Left forelimb (tissue), 1 donor: ENCODE data around the gene USP9Y.
A peak's percentile ranks its signal among the peaks of the same experiment; 100 is the strongest.
"Not testable (repeated sequence)": the region's sequence is repeated elsewhere in the genome, so short reads cannot be mapped to it uniquely, and the experiment has no call there.

ENCODE experiments used
- DNase-seq: peaks from one replicate; pipeline ENCODE4 v3.0.0-alpha.2; 2018; ENCODE audit warnings: low spot score

The USP9Y gene, protein sequence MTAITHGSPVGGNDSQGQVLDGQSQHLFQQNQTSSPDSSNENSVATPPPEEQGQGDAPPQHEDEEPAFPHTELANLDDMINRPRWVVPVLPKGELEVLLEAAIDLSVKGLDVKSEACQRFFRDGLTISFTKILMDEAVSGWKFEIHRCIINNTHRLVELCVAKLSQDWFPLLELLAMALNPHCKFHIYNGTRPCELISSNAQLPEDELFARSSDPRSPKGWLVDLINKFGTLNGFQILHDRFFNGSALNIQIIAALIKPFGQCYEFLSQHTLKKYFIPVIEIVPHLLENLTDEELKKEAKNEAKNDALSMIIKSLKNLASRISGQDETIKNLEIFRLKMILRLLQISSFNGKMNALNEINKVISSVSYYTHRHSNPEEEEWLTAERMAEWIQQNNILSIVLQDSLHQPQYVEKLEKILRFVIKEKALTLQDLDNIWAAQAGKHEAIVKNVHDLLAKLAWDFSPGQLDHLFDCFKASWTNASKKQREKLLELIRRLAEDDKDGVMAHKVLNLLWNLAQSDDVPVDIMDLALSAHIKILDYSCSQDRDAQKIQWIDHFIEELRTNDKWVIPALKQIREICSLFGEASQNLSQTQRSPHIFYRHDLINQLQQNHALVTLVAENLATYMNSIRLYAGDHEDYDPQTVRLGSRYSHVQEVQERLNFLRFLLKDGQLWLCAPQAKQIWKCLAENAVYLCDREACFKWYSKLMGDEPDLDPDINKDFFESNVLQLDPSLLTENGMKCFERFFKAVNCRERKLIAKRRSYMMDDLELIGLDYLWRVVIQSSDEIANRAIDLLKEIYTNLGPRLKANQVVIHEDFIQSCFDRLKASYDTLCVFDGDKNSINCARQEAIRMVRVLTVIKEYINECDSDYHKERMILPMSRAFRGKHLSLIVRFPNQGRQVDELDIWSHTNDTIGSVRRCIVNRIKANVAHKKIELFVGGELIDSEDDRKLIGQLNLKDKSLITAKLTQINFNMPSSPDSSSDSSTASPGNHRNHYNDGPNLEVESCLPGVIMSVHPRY (N-terminal part only)

DNA sequence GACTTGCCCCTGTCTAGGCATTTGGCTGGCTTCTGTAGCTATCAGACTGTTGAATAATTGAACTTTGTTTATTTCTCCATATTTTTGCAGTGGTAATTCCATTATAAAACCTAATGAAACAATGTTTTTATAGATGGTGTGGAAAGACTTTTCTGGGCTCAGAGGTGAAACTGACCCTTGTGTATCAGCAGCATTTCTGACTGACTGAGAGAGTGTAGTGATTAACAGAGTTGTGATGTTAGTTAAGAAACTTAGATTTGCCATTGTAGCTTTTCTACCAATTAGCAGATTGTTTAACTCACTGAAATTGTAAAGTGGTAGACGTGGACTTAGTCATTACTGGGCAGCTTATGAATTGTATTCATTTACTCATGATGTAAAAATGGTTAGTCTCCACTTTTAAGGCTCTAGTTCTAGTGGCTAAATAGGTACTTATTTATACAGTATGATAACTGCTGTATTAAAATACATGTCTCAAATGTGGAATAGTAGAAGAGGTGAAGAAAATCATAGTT is at the start of gene USP9Y:
Gene USP9Y (plus strand): TSS at position 51 of the 515 bp plus-strand sequence. CDS start 8,217 bp downstream, outside the sequence.
- DNase-seq = no peak

DNA sequence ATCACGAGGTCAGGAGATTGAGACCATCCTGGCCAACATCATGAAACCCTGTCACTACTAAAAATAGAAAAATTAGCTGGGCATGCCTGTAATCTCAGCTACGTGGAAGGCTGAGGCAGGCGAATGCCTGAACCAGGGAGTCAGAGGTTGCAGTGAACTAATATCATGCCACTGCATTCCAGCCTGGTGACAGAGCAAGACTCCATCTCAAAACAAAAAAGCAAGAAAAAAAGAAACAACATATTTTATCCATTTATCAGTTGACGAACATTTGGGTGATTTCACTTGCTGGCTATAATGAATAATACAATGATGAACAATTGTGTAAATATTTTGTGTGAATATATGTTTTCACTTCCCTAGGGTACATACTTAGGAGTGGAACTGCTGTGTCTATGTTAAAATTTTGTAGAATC is 49.4 kb upstream of the USP9Y start:
- DNase-seq = no peak

DNA sequence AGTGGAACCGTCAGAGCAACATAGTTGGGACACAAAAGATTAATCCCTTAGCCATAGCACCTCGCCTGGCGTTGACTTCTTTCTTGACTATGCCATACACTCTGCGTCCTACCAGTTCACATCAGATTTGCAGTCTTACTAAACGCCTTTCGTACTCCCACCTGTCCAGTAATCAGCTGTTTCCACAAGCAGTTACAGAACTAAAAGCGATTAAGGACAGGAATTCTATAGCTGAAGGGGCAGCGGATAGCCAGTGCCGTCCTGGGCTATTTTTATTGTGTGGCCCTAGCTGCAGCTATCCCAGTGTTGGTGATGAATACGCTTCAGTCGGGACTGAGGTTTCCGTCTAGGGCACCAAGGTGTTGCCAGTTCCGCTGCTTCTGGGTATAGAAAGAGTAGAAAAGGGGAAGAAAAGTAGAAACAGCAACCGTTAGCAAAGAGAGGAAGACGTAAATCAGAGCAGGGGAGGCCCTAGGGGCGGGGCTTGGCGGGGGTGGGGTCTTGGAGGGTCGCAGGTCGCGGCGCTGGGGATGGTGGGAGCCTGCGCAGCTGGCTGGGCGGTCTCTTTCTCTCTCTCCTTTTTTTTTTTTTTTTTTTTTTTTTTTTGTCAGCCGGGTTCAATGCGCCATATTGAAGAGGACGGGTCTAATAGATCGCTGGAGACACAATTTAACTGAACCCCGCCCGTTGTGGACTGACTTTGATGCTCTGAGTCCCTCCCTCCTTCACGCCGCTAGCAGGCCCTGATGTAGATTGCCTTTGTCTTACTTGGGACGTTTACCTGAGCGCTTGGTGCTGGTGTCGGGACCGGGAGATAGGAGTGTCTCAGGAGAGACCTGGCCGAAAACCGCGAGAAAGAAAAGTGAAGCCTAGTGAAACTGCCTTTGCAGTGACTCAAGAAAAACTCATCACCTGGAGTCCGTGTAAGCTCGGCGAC is 39.0 kb upstream of the USP9Y start:
- DNase-seq = peak; percentile 85

DNA sequence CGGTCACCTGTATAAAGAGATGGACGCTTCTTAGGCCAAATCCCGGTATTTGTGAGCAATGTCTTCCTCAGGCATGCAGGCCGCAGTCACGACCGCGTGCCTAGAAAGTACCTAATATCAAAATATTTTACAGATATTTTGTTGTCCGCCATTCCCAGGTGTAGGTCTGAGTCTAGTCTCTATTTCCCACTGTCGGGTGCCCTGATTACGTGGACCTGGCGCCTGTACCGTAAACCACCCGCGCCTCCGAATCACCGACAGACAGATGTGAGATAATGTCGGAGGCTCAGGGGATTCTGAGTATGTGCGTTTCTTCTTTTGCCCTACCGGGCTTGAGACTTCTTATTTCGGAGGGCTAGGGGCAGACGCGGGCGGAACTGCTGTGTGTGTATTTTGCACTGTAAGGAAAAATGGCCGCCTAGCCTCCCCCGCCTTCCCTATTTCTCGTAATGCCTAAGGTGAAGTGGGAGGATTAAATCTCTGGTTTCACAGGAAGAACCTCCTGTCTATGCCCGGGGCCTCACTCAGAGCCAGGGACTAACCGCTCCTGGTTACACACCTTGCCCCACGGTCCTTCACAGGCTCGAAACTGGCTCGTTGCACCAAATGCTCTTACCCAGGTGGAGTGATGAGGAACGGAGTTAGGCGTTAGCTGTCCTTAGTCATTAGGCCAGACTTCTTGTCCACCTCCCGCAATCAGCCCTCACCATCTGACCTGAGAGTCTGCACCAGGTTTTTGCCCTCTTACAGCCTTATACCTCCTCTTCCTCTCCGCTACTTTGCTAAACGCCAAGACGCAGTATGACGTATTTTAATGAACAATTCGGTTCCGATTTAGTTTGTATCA is 38.1 kb upstream of the USP9Y start:
- DNase-seq = peak; percentile 62

DNA sequence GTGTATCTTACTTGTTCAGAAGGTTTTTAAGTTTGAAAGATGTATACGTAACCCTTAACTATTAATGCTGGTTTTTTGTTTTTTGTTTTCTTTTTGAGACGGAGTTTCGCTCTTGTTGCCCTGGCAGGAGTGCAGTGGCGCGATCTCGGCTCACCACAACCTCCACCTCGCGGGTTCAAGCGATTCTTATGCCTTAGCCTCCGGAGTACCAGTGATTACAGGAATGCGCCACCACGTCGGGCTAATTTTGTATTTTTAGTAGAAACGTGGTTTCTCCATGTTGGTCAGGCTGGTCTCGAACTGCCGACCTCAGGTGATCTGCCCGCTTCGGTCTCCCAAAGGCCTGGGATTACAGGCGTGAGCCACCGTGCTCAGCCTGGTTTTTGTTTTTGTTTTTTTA is 37.2 kb upstream of the USP9Y start:
- DNase-seq = not testable (repeated sequence)

DNA sequence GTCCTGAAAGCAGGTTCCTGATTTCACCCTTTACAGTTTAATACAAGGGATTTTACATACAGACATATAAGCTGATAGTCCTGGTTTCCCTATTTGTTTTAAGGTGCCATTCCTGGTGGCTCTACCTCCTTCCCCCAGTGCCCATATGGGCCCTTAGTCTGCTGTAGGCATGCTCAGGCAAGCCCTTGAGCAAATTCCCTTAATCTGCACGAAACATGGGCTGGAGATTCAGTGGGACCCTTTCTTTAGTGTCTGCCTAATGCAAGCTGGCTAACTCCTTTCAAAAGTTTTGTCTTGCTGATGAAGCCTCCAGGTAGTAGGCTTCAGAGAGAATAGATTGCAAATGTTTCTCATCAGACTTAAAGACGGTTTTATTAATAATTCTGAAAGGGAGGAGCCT is 22.9 kb upstream of the USP9Y start:
- no peak for DNase-seq

DNA sequence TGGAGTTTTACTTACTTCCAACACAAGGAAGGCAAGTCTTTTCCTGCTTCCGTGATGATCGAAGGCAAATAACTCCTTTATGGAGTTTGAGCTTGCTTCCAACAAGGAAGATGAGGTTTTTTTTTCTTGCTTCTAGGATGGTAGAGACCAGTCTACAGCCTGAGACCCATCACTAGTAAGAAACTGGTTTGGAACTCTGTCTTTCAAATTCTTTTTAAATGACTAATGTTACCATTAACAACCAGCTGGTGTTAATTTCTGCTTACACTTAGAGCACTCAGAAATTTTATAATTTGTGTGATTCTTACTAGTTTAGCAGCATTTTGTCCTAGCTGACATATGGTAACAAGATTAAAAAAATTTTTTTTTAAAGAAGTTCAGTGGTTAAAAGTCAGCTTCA is 19.5 kb upstream of the USP9Y start:
- no peak for DNase-seq

DNA sequence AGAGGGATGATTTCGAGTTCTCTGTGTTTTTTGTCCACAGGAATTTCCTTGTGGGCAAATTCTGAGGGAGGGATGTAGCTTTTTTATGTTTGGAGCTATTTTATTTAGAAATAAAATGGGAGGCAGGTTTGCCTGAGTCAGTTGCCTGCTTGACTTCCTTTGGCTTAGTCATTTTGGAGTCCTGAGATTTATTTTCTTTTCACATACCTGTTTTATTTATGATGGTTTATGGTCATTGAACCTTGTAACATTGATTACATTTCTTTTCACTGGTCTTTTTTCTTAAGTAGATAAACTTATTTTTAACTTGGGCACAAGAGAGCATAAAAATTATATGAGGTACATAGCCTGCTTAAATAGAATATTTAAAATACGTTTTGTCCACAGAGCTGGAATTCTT is 12.7 kb upstream of the USP9Y start:
- no peak for DNase-seq

DNA sequence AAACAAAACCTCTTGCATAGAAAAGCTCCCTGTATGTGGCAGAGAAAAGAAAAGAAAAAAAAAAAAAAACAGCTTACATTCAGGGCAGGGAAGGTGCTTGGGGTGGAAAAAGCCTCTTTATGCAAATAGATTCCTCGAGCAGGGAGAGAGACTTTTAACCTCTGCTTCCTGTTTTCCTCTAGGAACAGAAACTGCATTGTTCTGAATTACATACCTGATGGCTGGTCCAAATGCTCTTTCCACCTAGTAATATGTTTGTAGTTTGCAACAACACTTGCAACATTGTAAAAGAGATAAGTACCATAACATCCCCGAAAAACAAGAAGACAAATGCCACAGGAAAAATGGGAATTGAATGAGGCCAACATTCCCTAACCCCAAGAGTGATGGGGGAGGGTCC is 944 bp upstream of the USP9Y start:
- no peak for DNase-seq

DNA sequence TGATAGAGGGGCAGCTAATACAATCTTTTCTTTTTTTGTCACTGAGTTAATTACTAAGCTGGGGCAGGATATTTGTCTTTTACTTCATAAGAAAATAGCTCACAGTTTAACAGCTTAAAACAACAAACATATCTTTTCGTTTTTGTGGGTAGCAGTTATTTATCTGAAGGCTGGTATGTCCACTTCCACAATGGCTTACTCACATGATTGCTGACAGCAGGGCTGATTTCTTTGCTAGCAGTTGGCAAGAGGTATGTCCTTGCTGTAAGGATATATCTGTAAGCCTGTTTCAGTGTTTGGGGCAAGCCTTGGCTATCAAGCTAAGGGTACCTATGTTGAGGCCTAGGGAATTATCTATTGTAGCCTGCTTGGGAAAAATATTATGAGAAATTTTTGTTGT is 1.1 kb downstream of the USP9Y start:
- no peak for DNase-seq

DNA sequence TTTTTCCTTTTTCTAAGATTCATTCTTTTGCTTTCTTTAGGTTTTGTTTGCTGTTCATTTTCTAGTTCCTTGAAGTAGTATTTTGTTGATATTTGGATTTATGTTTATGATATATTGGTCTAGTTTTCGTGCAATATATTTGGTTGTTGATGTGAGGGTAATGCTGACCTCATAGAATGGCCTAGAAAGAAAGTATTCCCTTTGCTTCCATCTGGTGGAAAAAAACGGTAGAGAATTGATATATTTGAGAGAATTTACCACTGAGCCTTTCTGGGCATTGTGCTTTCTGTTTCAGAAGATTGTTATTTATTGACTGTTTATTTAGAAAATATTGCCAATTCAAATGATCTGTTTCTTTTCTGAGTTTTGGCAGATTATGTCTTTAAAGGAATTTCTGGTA is 9.4 kb downstream of the USP9Y start:
- DNase-seq = no peak

DNA sequence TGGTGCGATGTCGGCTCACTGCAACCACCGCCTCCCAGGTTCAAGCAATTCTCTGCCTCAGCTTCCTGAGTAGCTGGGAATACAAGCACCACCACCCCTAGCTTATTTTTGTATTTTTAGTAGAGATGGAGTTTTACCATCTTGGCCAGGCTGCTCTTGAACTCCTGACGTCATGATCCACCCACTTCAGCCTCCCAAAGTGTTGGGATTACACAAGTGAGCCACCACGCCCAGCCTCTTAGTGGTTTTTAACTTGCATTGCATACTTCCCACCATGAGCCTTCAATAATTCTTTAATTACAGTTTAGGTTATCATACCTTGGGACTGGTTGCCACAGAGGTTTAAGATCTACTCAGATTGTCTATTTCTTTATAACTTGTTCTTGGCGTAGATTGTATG is 14.3 kb downstream of the USP9Y start:
- no peak for DNase-seq

DNA sequence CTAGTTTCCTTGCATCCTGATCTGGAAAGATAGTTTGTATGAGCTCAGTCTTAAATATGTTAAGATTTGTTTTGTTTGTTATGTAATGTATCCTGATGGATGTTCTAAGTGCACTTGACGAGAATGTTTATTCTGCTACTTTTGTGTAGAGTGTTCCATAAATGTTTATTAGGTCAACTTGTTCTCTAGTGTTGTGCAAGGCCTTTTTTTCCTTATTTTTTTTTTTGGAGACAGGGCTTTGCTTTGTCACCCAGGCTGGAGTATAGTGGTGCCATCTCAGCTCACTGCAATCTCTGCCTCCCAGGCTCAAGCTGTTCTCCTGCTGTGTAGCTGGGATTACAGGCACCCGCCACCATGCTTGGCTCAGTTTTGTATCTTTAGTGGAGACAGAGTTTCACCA is 28.7 kb downstream of the USP9Y start:
- no peak for DNase-seq

DNA sequence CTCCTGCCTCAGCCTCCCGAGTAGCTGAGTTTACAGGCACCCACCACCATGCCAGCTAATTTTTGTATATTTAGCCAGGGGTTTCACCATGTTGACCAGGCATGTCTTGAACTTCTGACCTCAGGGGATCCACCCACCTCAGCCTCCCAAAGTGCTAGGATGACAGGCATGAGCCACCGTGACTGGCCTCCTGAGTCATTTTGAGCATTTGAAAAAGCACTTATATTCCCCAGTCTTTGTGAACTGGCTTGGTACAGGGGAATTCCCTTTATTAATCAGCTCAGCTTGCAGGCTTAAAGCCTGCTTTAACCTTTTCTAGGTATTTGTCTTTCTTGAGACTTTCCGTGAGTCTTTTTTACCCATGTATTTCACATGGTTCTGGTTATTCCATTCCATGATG is 32.6 kb downstream of the USP9Y start:
- DNase-seq = no peak

DNA sequence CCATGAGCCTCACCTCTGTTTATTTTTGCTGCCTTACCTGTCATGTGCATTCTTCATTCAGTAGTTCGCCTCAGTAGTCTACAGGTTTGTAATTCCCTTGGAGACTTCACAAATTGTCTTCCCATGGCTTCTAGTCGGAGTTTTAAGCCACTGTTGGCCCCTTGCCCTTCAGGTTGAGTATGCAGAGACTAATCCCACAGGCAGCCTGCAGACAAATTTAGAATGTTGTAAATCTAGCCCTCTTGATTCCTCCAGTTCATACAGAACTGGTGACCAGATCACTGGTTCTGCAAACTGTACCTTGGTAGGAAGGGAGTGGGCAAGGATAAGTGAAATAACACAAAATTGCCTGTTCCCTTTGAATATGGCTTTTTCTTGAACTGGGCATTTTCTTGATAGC is 33.0 kb downstream of the USP9Y start:
- DNase-seq = no peak

DNA sequence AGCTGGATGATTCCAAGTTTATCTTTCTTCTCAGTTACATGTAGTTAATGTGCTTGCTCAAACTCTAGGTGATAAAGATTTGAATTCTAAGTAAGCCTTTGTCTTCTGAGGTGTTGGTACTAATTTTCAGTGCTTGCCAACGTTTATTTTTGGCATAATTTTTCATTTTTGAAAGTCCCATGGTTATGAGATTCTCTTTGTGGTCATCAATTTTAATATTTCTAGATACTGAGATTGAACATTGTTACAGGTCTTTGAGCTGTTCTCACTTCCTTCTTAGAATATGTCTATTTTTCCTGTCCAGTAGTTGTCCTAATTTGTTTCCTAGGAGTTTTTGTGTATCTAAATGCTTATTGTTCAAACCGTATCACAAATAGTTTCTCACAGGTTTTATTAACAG is 40.4 kb downstream of the USP9Y start:
- DNase-seq = no peak

DNA sequence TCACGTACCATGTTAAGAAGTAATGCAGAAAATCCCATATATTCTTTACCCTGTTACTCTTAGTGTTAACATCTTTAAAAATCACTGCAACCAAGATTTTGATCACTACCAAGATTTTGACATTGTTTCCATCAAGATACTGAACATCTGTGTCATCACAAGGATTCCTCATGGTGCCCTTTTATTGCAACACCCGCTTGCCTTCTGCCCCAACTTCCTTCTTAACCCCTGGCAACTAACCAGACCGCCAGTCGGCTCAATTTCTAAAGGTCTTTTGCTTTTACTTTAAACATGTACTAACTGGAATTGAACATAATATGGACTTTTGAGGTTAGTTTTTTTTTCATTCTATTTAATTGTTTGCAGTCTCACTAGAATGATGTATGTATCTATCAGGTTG is 41.7 kb downstream of the USP9Y start:
- no peak for DNase-seq

DNA sequence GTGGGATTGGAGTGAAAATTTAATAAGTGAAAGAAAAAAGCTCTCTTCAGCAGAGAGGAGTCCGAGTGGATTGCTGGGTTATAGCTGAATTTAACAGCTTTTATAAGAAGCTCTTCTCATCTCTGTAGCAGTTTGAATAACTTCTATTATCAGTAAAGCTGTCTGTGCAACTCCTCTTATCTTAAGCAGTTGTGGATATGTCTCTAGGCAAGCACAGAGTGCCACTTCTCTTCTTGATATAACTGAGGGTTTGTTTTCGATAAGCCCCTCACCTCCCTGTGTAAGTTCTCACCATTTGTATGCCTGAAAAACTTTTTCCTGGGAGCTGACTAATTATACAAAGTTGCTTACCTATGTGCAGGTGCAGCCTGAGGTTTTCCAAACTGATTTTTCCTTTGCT is 43.1 kb downstream of the USP9Y start:
- DNase-seq = no peak

DNA sequence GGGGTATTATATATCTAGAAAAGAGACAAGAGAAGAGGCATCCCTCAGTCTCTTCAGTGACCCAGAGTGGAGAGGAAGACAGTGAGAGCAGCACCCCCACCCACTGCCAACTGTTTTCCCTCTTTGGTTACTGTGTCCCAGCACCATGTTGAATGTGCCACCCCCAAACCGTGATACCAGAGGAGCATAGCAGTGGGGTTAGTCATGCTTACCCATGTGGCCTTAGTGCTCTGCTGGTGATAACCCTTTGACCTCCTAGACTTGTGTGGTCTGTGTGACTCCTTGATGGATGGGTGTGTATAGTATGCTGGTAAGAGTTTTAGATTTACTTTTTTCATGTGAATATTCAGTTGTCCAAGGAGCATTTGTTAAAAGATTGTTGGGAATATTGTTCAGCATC is 48.3 kb downstream of the USP9Y start:
- DNase-seq = no peak

DNA sequence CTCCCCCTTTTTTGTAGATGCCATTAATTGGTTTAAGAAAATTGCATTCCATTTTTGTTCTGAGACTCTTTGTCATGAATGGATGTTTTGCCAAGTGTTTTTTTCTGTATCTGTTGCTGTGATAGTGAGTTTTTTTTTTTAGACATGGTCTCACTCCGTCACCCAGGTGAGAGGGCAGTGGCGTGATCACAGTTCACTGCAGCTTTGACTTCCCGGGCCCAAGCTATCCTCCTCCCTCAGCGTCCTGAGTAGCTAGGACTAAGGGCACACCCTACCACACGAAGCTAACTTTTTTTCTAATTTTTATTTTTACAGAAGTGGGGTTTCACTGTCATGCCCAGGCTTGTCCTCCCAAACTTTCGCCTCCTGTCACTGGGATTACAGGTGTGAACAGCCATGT is 51.8 kb downstream of the USP9Y start:
- no peak for DNase-seq

DNA sequence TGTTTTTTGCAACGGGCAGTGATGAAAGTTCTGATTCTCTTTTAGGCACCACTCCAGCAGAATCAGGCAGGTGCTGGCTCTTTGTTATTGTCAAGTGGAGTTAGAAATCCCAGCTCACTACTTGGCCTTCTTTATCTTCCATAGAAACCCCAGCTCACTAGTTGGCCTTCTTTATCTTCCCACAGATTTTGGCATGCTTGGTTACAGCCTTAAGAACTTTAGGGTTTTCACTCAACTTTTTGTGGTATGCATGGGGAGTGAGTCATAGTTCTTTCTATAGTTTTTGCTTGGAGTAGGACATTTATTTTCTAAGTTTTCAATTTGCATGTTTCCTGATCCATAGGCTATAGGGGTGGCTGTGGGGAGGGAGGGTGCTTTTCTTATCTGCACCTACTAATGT is 55.0 kb downstream of the USP9Y start:
- no peak for DNase-seq
